Activated naive CD4-positive, alpha-beta T cell treated with anti-CD3 and anti-CD28 coated beads, Interleukin-2, amount 50 U/mL, for 24 hours (primary cell): ENCODE measurements around the gene RBPJL.

Source experiments
- H3K27ac Mint-ChIP-seq: one replicate; pipeline ENCODE4 v1.8.0; 2021; ENCODE audit warnings: mild to moderate bottlenecking, mixed read lengths
- H3K27me3 Mint-ChIP-seq: one replicate; pipeline ENCODE4 v1.8.0; 2021; ENCODE audit warnings: mixed read lengths
- H3K36me3 Mint-ChIP-seq: one replicate; pipeline ENCODE4 v1.8.0; 2021; ENCODE audit warnings: mixed read lengths
- H3K4me1 Mint-ChIP-seq: one replicate; pipeline ENCODE4 v1.8.0; 2021; ENCODE audit warnings: mixed read lengths
- H3K4me3 Mint-ChIP-seq: one replicate; pipeline ENCODE4 v1.8.0; 2021; ENCODE audit warnings: mild to moderate bottlenecking, mixed read lengths
- H3K9me3 Mint-ChIP-seq: one replicate; pipeline ENCODE4 v1.8.0; 2021; ENCODE audit warnings: mixed read lengths

RBPJL gene

DNA sequence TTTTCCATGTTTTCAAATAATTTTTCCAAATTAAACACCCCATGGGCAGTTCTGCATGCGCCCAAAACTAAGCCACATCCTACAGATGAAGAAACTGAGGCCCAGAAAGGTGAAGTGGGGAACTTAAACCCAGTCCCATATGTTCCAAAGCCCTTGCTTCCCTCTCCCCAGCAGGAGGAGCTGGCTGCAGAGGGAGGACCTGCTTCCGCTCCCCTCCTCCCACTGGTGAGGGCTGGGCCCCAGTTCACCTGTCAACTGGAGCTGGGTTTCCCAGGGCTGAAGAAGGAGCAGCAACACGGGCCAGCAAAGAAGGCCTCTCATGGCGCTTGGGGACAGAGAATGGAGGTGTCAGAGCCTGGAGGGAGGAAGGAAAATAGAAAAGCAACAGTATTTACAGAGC is 1.4 kb upstream of the RBPJL start:
- Mint-ChIP-seq H3K27ac (no peak overlapping the region), H3K4me3 (no peak overlapping the region), H3K27me3 (peaks cover 33% of the 10 kb centered on the region)

DNA sequence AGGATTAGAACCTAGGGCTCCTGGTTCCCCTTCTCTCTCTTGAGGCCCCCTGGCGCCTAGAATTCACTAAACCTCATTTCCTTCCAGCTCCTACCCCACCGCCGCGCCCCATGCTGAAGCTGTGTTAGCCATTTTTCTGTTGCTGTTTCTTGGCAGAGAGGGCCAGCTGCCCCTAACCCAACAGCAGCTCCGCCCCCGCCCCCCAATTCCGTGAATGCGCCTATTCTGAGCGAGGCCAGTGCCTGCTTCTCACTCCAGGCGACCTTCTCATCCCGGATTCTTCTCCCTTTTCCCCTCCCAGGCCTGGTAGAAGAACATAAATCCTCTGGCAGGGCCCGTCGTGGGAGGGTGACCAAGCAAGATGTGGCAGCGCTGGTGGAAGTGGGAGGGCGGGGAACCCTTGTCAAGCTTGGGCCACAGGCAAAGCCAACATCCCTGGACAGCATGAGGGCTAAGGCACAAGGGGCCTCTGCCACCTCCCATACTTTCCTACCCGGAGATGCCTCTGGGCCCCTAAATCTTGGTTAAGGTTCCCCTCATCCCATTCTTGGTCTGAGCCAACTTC is 518 bp downstream of the RBPJL start:
- Mint-ChIP-seq H3K27me3 (peaks cover 43% of the 10 kb centered on the region), H3K4me1 (peaks cover 13% of the 10 kb centered on the region), H3K4me3 (no peak overlapping the region), H3K27ac (no peak overlapping the region), H3K9me3 (no peaks in the 10 kb centered on the region), H3K36me3 (no peaks in the 10 kb centered on the region)

More for the DNA sequence above, 1.4 kb upstream of the RBPJL start:
- H3K36me3 Mint-ChIP-seq, result no peaks in the 10 kb centered on the region
- H3K9me3 Mint-ChIP-seq, result no peaks in the 10 kb centered on the region
- no peaks in the 10 kb centered on the region for H3K4me1 Mint-ChIP-seq

GRCh38 chr20:45308117-45308778 is 1.6 kb downstream of the RBPJL start, which contains the start of gene MATN4:
MATN4 (minus strand) TSS chr20:45308299; CDS start chr20:45305582, 2,717 bp downstream.
- H3K27ac Mint-ChIP-seq, result no peak within 1 kb of the TSS
- no peaks in the 10 kb centered on the region for H3K9me3 Mint-ChIP-seq
- H3K36me3 Mint-ChIP-seq, result no peaks in the 10 kb centered on the region
- no peak within 1 kb of the TSS for H3K4me3 Mint-ChIP-seq
- peaks cover 13% of the 10 kb centered on the region for H3K4me1 Mint-ChIP-seq
- peaks cover 40% of the 10 kb centered on the region for H3K27me3 Mint-ChIP-seq

DNA sequence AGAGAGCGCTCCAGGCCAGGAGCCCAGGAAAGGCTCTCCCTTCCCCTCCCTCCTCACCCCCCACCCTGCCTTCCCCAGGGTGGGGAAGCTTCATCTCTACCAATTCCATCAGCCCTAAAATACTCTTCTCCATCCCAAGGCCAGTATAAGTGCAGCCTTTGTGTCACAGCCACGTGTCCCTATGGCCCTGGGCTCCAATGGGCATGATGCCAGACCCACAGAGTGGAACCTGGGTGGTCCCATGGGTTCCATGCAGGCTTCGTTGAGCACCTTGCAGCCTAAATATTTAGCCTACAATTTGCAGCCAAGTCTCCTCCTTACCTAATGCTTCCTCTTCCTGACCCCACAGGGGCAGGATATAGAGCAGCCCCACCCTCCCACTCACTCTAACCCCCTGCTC is 2.4 kb downstream of the RBPJL start:
- Mint-ChIP-seq H3K4me1 (peaks cover 13% of the 10 kb centered on the region), H3K4me3 (no peak overlapping the region), H3K27ac (no peak overlapping the region), H3K9me3 (no peaks in the 10 kb centered on the region), H3K27me3 (peaks cover 44% of the 10 kb centered on the region), H3K36me3 (no peaks in the 10 kb centered on the region)

DNA sequence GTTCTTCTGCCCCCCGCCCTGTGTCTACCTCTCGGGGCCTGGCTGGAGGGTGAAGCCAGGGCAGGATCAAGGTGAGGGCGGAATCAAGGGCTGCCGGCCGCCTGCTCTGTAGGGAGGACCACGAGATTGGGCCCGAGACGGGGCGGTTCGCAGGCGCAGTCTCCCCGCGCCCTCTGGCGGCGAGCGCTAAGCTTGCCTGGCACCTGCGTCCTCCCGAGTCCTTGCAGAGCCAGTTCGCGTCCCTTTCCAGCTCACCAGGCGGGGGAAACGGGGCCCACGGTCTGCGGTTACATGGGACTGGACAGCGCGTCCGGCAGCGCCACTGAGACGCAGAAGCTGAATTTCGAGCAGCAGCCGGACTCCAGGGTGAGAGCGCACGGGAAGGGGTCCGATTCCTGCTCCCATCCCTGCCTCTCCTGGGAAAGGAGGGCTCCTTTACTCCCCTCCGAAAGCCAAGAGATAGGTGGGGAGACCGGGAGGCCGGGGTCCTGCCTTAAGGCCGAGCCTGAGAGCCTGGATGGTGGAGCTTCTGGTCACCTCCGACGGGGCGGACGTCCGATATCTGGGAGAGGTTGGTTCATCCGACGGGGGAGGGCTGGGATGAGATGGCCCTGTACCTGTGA is 5.1 kb downstream of the RBPJL start:
- Mint-ChIP-seq H3K36me3 (no peaks in the 10 kb centered on the region), H3K4me3 (no peak overlapping the region), H3K27me3 (peaks cover 42% of the 10 kb centered on the region), H3K9me3 (no peaks in the 10 kb centered on the region), H3K4me1 (peaks cover 13% of the 10 kb centered on the region), H3K27ac (no peak overlapping the region)

DNA sequence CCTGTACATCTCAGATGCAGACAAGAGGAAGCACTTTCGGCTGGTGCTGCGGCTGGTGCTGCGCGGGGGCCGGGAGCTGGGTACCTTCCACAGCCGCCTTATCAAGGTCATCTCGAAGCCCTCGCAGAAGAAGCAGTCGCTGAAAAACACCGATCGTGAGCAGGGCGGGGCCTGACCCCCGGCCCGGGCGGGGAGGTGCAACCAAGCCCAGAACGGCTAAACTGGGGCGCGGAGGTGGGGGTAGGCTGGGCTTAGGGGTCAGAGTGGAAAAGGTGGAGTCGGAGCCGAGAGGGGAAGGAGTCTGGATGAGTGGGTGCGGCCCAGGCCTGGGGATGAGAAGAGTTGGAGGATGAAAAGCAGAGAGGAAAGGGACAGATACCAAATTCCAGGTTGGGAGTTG is 5.6 kb downstream of the RBPJL start:
- H3K36me3 Mint-ChIP-seq, result no peaks in the 10 kb centered on the region
- H3K9me3 Mint-ChIP-seq, result no peaks in the 10 kb centered on the region
- H3K4me3 Mint-ChIP-seq, result no peak overlapping the region
- H3K4me1 Mint-ChIP-seq, result peaks cover 13% of the 10 kb centered on the region
- H3K27me3 Mint-ChIP-seq, result peaks cover 42% of the 10 kb centered on the region
- no peak overlapping the region for H3K27ac Mint-ChIP-seq

- H3K27me3 Mint-ChIP-seq, result peaks cover 37% of the 10 kb centered on the region
Measured at GRCh38 chr20:45313065-45313695, 6.5 kb downstream of the RBPJL start.

GRCh38 chr20:45313943-45314342 is 7.3 kb downstream of the RBPJL start:
- Mint-ChIP-seq H3K4me3 (no peak overlapping the region), H3K27me3 (peaks cover 35% of the 10 kb centered on the region), H3K27ac (no peak overlapping the region), H3K4me1 (peaks cover 22% of the 10 kb centered on the region), H3K9me3 (no peaks in the 10 kb centered on the region), H3K36me3 (no peaks in the 10 kb centered on the region)

More at GRCh38 chr20:45313065-45313695, 6.5 kb downstream of the RBPJL start:
- no peaks in the 10 kb centered on the region for H3K9me3 Mint-ChIP-seq
- H3K4me1 Mint-ChIP-seq, result peaks cover 15% of the 10 kb centered on the region
- no peaks in the 10 kb centered on the region for H3K36me3 Mint-ChIP-seq
- H3K4me3 Mint-ChIP-seq, result no peak overlapping the region
- H3K27ac Mint-ChIP-seq, result no peak overlapping the region

DNA sequence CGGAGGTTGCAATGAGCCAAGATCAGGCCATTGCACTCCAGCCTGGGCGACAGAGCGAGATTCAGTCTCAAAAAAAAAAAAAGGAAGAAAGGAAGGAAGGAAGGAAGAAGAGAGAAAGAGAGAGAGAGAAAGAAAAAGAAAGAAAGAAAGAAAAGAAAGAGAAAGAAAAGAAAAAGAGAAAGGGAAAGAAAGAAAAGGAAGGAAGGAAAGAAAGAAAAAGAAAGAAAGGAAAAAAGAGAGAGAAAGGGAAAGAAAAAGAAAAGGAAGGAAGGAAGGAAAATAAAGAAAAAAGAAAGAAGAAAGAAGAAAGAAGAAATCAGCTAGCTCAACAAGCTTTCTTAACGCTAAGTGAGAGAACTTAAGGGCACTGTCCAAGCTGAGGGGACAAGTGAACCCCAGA is 9.0 kb downstream of the RBPJL start:
- no peak overlapping the region for H3K4me3 Mint-ChIP-seq
- no peaks in the 10 kb centered on the region for H3K36me3 Mint-ChIP-seq
- no peak overlapping the region for H3K27ac Mint-ChIP-seq
- peaks cover 28% of the 10 kb centered on the region for H3K4me1 Mint-ChIP-seq
- H3K27me3 Mint-ChIP-seq, result peaks cover 28% of the 10 kb centered on the region
- no peaks in the 10 kb centered on the region for H3K9me3 Mint-ChIP-seq

DNA sequence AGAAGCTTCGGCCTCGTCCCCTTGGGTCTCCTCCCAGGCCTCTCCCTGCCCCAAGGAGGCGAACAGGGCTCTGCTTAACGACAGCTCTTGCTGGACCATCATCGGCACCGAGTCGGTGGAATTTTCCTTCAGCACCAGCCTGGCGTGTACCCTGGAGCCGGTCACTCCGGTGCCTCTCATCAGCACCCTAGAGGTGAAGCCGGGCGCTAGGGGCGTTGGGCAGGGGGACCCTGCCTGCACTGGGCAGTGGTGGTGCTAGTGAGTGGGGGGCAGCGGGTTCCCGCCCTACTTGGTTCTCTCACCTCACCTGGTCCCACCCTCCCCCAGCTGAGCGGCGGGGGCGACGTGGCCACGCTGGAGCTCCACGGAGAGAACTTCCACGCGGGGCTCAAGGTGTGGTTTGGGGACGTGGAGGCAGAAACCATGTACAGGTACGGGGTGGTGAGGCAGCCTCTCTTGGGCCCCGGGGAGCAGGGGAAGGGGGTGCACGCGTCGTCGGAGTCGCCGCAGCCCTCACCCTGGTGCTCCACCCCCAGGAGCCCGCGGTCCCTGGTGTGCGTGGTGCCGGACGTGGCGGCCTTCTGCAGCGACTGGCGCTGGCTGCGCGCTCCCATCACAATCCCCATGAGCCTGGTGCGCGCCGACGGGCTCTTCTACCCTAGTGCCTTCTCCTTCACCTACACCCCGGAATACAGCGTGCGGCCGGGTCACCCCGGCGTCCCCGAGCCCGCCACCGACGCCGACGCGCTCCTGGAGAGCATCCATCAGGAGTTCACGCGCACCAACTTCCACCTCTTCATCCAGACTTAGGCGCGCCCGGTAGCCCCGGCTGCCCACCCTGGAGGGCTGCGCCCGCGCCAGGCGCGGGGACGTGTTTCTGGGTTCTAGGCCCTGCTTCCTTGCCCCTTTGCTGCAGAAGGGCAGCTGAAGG is 9.8 kb downstream of the RBPJL start:
- no peak overlapping the region for H3K27ac Mint-ChIP-seq

DNA sequence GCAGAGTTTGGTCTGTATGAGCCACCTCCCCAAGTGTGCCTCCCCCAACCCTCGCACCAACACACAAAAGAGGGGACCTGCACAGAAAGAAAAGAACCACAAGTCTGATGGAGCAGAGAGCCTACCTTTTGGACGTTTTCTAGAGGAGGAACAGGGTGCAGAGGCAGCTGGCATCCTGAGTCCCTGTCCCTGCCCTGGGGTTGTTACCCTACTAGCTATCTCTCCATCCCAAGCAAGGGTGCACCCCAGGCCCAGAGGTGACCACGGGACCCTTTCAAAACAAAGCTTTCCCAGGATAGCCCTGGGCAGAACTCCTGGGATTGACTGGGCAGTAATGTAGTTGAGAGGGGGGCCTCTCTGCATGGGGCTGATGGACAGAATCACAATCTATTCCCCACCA is 11.2 kb downstream of the RBPJL start:
- Mint-ChIP-seq H3K4me3 (no peak overlapping the region), H3K36me3 (no peaks in the 10 kb centered on the region), H3K9me3 (no peaks in the 10 kb centered on the region), H3K27ac (no peak overlapping the region), H3K27me3 (peaks cover 18% of the 10 kb centered on the region), H3K4me1 (peaks cover 24% of the 10 kb centered on the region)

More for the DNA sequence above, 9.8 kb downstream of the RBPJL start:
- H3K36me3 Mint-ChIP-seq, result no peaks in the 10 kb centered on the region
- H3K4me1 Mint-ChIP-seq, result peaks cover 28% of the 10 kb centered on the region
- no peak overlapping the region for H3K4me3 Mint-ChIP-seq
- peaks cover 21% of the 10 kb centered on the region for H3K27me3 Mint-ChIP-seq
- no peaks in the 10 kb centered on the region for H3K9me3 Mint-ChIP-seq

GRCh38 chr20:45318386-45318939 is 11.8 kb downstream of the RBPJL start:
- peak overlapping the region; percentile 46 for H3K27ac Mint-ChIP-seq
- peaks cover 16% of the 10 kb centered on the region for H3K27me3 Mint-ChIP-seq
- no peak overlapping the region for H3K4me3 Mint-ChIP-seq
- H3K4me1 Mint-ChIP-seq, result peaks cover 24% of the 10 kb centered on the region
- no peaks in the 10 kb centered on the region for H3K9me3 Mint-ChIP-seq
- H3K36me3 Mint-ChIP-seq, result no peaks in the 10 kb centered on the region

DNA sequence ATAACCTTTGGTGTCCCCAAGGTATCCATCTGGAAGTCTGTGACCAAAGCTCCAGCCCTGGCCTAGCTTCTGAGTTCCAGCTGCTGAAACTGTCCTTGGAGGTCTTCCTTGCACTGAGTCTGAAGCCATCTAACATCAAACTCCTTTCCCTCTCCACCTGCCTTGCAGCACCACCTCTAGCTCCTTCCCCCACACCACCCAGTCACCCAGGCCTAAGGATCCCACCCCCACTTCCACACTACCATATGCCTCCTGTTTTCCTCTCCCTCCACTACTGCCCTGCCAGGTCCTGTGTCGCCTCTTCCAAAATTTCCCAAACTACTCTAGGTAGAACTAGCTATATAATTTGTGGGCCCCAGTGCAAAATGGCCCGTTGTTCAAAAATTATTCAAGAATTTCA is 12.3 kb downstream of the RBPJL start:
- no peaks in the 10 kb centered on the region for H3K9me3 Mint-ChIP-seq
- no peak overlapping the region for H3K4me3 Mint-ChIP-seq
- no peak overlapping the region for H3K27ac Mint-ChIP-seq
- peaks cover 24% of the 10 kb centered on the region for H3K4me1 Mint-ChIP-seq
- peaks cover 12% of the 10 kb centered on the region for H3K27me3 Mint-ChIP-seq
- H3K36me3 Mint-ChIP-seq, result no peaks in the 10 kb centered on the region

- Mint-ChIP-seq H3K4me3 (no peak overlapping the region), H3K9me3 (no peaks in the 10 kb centered on the region), H3K4me1 (peaks cover 24% of the 10 kb centered on the region), H3K36me3 (no peaks in the 10 kb centered on the region), H3K27ac (peak overlapping the region; percentile 46), H3K27me3 (no peaks in the 10 kb centered on the region)
Measured at GRCh38 chr20:45320948-45321595, 14.4 kb downstream of the RBPJL start.
